BE2C (cell line): ENCODE results near the gene EPS8L2. TPM values are rescaled to one million over a fixed set of nuclear protein-coding genes. Genes with fewer than 3 reads are reported as not detected.

Experiments used
- DNase-seq: peaks from one replicate; pipeline ENCODE4 v3.0.0-alpha.2; 2020
- H3K27me3 ChIP-seq: fragments of 250-450 bp; sonication (Bioruptor Pico); 2 replicates; pipeline ENCODE4 v1.5.1; 2020; ENCODE audit warnings: mild to moderate bottlenecking
- H3K36me3 ChIP-seq: fragments of 250-450 bp; sonication (Bioruptor Pico); 2 replicates; pipeline ENCODE4 v1.5.1; 2020; ENCODE audit warnings: mild to moderate bottlenecking
- H3K4me1 ChIP-seq: fragments of 250-450 bp; sonication (Bioruptor Pico); 2 replicates; pipeline ENCODE4 v1.5.1; 2020
- H3K4me3 ChIP-seq: 2 replicates; pipeline ENCODE4 v1.5.1; 2011; ENCODE audit warnings: low read depth, low read length
- H3K9me3 ChIP-seq: fragments of 250-450 bp; sonication (Bioruptor Pico); 2 replicates; pipeline ENCODE4 v1.5.1; 2020
- CTCF ChIP-seq: IDR thresholded peaks from 2 replicates; pipeline ENCODE4 v1.5.1; 2012; ENCODE audit warnings: mild to moderate bottlenecking, low read depth, low read length
- polyA plus RNA-seq: library from polyadenylated mRNA; unstranded; fragments of >200 nt; gene quantifications from one replicate; pipeline ENCODE4 v1.2.1, GENCODE V29; 2012; ENCODE audit warnings: low read depth, missing spikeins; ENCODE audit not compliant: insufficient read length, insufficient read depth

The EPS8L2 gene
- 1.1 TPM for polyA plus RNA-seq

- Histone ChIP-seq H3K36me3 (no peaks in the 10 kb centered on the region), H3K27me3 (peaks cover 4% of the 10 kb centered on the region; the same call in 1 of the 2 replicates), H3K9me3 (no peaks in the 10 kb centered on the region), H3K4me1 (no peaks in the 10 kb centered on the region), H3K4me3 (no peak within 1 kb of the TSS)
- no peak for TF ChIP-seq CTCF
- no peak for DNase-seq
Observed at GRCh38 chr11:705646-706438, at the start of gene EPS8L2. Gene EPS8L2 (plus strand): TSS chr11:706231. CDS start chr11:709408, 3,177 bp downstream.

GRCh38 chr11:656426-656825 lies 49.6 kb upstream of the EPS8L2 start:
- Histone ChIP-seq H3K27me3 (no peaks in the 10 kb centered on the region), H3K4me1 (no peaks in the 10 kb centered on the region), H3K36me3 (no peaks in the 10 kb centered on the region), H3K9me3 (no peaks in the 10 kb centered on the region), H3K4me3 (no peak overlapping the region)
- no peak for DNase-seq
- no peak for TF ChIP-seq CTCF

- H3K36me3 ChIP-seq: no peaks in the 10 kb centered on the region
- H3K4me3 ChIP-seq: no peak overlapping the region
- H3K4me1 ChIP-seq: no peaks in the 10 kb centered on the region
- H3K27me3 ChIP-seq: no peaks in the 10 kb centered on the region
- no peak for TF ChIP-seq CTCF
- H3K9me3 ChIP-seq: no peaks in the 10 kb centered on the region
- no peak for DNase-seq
Observed at GRCh38 chr11:656866-657265, 49.2 kb upstream of the EPS8L2 start.

- Histone ChIP-seq H3K27me3 (no peaks in the 10 kb centered on the region), H3K36me3 (no peaks in the 10 kb centered on the region; the same call in 1 of the 2 replicates), H3K4me3 (no peak overlapping the region), H3K9me3 (no peaks in the 10 kb centered on the region), H3K4me1 (no peaks in the 10 kb centered on the region)
- DNase-seq: no peak
- TF ChIP-seq CTCF: no peak
Observed at GRCh38 chr11:657691-658126, 48.3 kb upstream of the EPS8L2 start.

- Histone ChIP-seq H3K4me1 (no peaks in the 10 kb centered on the region), H3K27me3 (no peaks in the 10 kb centered on the region), H3K9me3 (no peaks in the 10 kb centered on the region), H3K36me3 (no peaks in the 10 kb centered on the region; the same call in none of the 2 replicates), H3K4me3 (no peak overlapping the region)
- TF ChIP-seq CTCF: no peak
- no peak for DNase-seq
Observed at GRCh38 chr11:659532-660085, 46.4 kb upstream of the EPS8L2 start.

GRCh38 chr11:660281-660680 lies 45.8 kb upstream of the EPS8L2 start:
- Histone ChIP-seq H3K4me1 (no peaks in the 10 kb centered on the region), H3K36me3 (no peaks in the 10 kb centered on the region; the same call in none of the 2 replicates), H3K9me3 (no peaks in the 10 kb centered on the region), H3K27me3 (no peaks in the 10 kb centered on the region), H3K4me3 (no peak overlapping the region)
- TF ChIP-seq CTCF: no peak
- DNase-seq: no peak
